ENCODE measurements around the gene KAT14.
"Not testable (repeated sequence)": the region's sequence is repeated elsewhere in the genome, so short reads cannot be mapped to it uniquely, and the experiment has no call there.

The KAT14 gene

GRCh38 chr20:18154342-18154741, 16.7 kb downstream of the KAT14 start:
- DNase-seq (ENCODE audit: low read depth) = no peak

GRCh38 chr20:18156045-18156444, 18.4 kb downstream of the KAT14 start:
- DNase-seq (ENCODE audit: low read depth) = no peak

GRCh38 chr20:18164356-18164755, 26.7 kb downstream of the KAT14 start:
- DNase-seq (ENCODE audit: low read depth) = no peak

GRCh38 chr20:18165553-18165952, 27.9 kb downstream of the KAT14 start:
- no peak for DNase-seq (ENCODE audit: low read depth)

- DNase-seq (ENCODE audit: low read depth) = no peak
Observed at GRCh38 chr20:18166241-18166881, 28.7 kb downstream of the KAT14 start.

GRCh38 chr20:18166950-18167349, 29.3 kb downstream of the KAT14 start:
- DNase-seq (ENCODE audit: low read depth) = no peak

- no peak for DNase-seq (ENCODE audit: low read depth)
Observed at GRCh38 chr20:18172379-18172778, 34.7 kb downstream of the KAT14 start.

- DNase-seq (ENCODE audit: low read depth) = no peak
Observed at GRCh38 chr20:18174906-18175683, 37.4 kb downstream of the KAT14 start.

GRCh38 chr20:18176318-18176785, 38.7 kb downstream of the KAT14 start:
- no peak for DNase-seq (ENCODE audit: low read depth)

- DNase-seq (ENCODE audit: low read depth) = not testable (repeated sequence)
Observed at GRCh38 chr20:18180366-18180765, 42.7 kb downstream of the KAT14 start.

- no peak for DNase-seq (ENCODE audit: low read depth)
Observed at GRCh38 chr20:18180815-18181214, 43.2 kb downstream of the KAT14 start.

- DNase-seq (ENCODE audit: low read depth) = no peak
Observed at GRCh38 chr20:18187020-18187419, 49.4 kb downstream of the KAT14 start.

GRCh38 chr20:18188434-18188833, 50.8 kb downstream of the KAT14 start:
- DNase-seq (ENCODE audit: low read depth) = no peak

- DNase-seq (ENCODE audit: low read depth) = no peak
Observed at GRCh38 chr20:18190338-18191233, 52.9 kb downstream of the KAT14 start.

GRCh38 chr20:18191306-18191705, 53.6 kb downstream of the KAT14 start:
- no peak for DNase-seq (ENCODE audit: low read depth)

- DNase-seq (ENCODE audit: low read depth) = not testable (repeated sequence)
Observed at GRCh38 chr20:18194461-18194860, 56.8 kb downstream of the KAT14 start.

GRCh38 chr20:18195931-18196330, 58.3 kb downstream of the KAT14 start:
- DNase-seq (ENCODE audit: low read depth) = no peak

- DNase-seq (ENCODE audit: low read depth) = no peak
Observed at GRCh38 chr20:18197382-18198070, 59.9 kb downstream of the KAT14 start.

GRCh38 chr20:18202966-18203365, 65.3 kb downstream of the KAT14 start:
- DNase-seq (ENCODE audit: low read depth) = no peak

- DNase-seq (ENCODE audit: low read depth) = not testable (repeated sequence)
Observed at GRCh38 chr20:18203700-18204099, 66.0 kb downstream of the KAT14 start.

GRCh38 chr20:18213002-18213401, 75.3 kb downstream of the KAT14 start:
- DNase-seq (ENCODE audit: low read depth) = no peak

GRCh38 chr20:18215566-18215965, 77.9 kb downstream of the KAT14 start:
- no peak for DNase-seq (ENCODE audit: low read depth)

Data from T-helper 22 cell (primary cell).